Stimulated activated CD8-positive, alpha-beta memory T cell treated with anti-CD3 and anti-CD28 coated beads, Interleukin-4, amount 100 ng/mL, for 24 hours (primary cell): Measurements from ENCODE around the gene MTSS2.

Source experiments
- DNase-seq: peaks from one replicate; pipeline ENCODE4 v3.0.0-alpha.2; 2020; ENCODE audit warnings: low read depth

Gene MTSS2

GRCh38 chr16:70670175-70670574, 15.7 kb downstream of the MTSS2 start:
- no peak for DNase-seq

DNA sequence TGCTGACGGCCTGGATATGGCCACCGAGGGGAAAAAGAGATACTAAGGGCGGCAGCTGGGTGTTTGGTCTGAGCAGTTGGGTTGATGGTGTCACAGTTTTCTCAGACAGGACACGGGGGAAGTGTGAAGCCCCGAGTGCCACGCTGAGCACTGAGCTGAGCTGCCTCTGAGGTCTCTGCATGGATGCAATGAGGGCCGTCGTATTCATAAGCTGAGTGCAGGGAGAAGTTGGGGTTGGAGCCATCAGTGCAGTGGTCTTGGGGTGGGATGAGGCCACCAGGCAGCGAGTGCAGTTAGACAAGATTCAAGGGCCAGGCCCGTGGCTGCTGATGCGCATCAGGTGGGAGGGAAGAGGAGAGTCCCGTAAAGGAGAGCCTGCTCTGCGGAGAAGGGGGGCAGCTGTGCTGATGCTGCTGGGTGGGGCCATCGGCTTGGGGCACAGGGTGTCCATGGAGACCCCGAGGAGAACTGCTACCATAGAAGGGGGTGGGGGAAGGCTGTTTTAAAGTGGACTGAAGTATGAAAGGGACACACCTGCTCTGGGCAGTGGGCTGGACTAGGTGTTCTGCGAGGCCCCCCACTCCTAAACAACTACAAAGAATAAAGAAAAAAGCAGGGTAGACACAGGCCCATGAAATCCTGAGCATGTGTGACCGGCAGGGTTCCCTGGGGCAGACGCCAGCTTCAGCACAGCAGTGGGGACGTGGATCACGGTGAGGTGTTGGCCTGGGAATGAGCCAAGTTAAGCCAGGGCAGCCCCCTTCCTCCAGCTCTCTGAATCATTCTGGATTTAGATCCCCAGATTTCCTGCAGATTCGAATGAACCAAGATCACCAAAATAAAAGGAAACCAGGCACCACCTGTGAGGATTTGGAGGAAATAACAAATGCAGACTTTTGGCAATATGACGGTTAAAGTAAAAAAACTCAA, 19.8 kb downstream of the MTSS2 start:
- DNase-seq: no peak

- no peak for DNase-seq
Measured at GRCh38 chr16:70665113-70665694, 20.6 kb downstream of the MTSS2 start.

DNA sequence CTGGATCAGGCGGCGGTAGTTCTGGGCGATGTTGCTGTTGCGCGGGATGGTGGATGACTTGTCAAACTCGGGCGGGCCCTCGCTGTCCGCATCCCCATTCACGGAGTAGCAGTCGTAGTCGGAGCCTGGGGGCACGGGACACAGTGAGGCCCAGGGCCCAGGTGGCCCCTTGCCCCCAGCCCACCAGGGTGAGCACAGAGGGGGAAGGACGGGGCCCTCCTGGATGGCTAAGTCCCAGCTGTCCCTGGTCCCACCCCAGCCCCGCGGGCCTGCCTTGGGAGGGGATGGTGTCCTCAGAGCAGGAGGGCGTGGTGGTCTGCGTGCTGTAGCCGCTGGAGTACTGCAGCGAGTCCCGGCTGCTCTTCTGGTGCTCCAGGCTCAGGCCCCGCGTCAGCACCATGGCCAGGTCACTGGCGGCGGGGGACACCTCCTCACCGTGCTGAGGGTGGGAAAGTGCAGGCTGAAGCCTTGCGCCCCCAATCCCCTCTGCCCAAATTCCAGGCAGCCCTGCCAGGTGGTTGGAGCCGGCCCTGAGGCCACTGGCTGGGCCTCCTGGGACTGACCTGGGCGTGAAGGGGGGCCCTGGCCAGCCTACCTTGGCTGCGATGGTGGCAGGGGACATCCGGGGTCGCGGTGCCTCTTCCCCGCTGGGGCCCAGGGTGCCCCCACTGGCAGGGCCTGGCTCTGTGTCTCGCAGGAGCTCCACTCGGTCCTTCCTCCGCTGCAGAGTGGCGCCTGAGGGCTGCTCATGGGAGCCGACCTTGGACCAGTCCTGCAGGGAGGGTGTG, 21.3 kb downstream of the MTSS2 start:
- DNase-seq: no peak

DNA sequence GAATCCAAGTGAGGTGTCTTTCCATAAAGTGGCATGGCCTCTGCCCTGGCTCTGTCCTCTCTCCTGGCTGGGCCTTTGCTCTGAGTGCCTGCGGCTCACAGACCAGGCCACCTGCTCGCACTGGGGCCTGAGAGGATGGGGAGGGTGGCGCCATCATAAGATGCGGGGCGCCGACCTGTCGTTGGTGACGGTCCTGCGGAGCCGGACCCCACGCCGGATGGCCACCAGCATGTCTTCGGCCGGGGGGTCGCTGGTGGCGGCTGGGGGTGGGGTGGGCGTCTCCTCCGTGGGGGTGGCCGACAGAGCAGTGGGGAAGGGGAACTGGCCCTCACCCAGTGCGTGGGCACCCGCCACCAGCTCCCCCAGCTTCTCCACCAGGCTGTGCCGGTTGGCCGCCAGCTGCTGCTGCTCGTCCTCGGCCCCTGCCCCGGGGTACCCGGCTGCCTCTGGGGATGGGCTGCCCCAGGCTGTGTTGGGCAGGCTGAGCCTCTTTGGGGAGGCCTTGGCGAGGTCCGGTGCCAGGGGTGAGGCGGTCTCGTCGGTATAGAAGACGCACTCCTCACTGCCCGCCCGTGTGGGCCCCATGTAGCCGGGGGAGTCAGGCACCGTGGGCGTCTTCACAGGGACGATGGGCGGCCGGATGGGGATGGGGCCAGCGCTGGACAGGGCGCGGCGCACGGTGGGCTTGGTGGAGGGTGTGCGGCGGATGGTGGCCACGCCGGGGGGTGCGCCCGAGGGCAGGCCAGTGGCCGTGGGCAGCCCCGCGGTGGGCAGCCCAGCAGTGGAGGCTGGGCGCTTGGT, 22.1 kb downstream of the MTSS2 start:
- DNase-seq: no peak

DNA sequence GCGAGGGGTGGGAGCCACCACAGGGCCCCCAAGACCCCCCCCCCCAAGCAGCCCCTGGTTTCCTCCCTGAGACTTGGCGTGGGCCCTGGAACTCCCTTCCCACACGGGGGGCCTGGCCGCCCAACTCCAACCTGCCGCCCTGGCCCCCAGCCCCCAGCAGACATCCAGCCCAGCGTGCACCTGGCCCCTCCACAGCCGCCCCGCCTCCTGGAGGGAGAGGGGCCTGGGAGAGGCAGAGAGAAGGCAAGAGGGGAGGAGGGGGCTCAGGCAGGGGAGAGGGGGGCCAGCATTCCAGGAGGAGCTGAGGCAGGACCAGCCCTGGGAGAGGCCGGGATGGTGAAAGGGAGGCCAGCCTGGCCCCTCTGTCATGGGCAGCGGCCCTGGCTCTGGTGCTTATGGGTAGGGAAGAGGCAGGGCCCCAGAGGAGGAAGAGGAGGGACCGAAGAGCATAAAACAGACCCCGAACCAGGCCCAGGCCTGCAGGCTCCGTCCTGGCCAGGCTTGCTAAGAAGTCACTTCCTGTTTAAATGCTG, 22.8 kb downstream of the MTSS2 start:
- no peak for DNase-seq

- no peak for DNase-seq
Measured at GRCh38 chr16:70661918-70662641, 23.8 kb downstream of the MTSS2 start.

DNA sequence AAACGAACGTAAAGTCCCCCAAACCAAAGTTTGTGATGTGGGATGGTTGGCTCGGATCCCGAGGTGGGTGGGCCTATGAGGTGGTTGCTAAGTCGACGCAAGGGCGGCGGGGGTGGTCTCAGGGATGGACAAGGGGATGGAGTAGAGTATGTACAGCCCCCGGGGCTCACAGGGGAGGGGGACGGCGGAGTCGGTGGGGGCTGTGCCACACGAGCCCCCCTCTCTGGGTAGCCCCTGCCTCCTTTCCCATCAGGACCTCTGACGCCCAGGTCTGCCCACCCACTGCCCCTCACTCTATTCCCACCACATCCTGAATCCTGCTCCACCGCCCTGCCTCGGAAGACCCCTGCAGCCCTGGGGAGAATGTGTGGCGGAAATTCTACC, 24.3 kb downstream of the MTSS2 start:
- no peak for DNase-seq

GRCh38 chr16:70660672-70661350, 25.0 kb downstream of the MTSS2 start:
- no peak for DNase-seq

GRCh38 chr16:70659953-70660671, 25.7 kb downstream of the MTSS2 start:
- no peak for DNase-seq

- DNase-seq: no peak
Measured at GRCh38 chr16:70659546-70659945, 26.3 kb downstream of the MTSS2 start.

GRCh38 chr16:70658921-70659320, 26.9 kb downstream of the MTSS2 start:
- no peak for DNase-seq

- DNase-seq: no peak
Measured at GRCh38 chr16:70657956-70658355, 27.9 kb downstream of the MTSS2 start.

DNA sequence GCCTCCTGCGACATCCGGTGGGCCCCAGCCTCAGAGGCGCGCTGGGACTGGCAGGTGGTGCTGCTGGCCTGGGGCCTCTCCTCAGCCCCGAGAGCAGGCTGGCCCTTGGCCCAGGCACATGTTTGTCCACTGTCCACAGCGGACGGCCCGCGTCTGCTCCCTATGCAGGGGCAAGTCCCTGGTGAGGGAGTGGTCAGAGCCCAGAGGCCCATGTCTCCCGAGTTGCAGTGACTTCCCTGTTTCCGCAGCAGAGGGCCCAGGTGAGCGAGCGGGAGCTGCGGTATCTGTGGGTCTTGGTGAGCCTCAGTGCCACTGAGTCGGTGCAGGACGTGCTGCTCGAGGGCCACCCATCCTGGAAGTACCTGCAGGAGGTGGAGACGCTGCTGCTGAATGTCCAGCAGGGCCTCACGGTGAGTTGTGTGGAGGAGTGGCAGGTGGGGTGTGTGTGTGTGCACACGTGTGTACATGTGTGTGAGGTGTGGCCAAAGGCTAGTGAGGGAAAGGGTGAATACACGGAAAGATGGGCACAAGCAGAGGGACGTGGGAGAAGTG, 29.1 kb downstream of the MTSS2 start:
- no peak for DNase-seq

- no peak for DNase-seq
Measured at GRCh38 chr16:70656065-70656711, 29.7 kb downstream of the MTSS2 start.

- DNase-seq: peak; percentile 63
Measured at GRCh38 chr16:70653809-70654771, 31.8 kb downstream of the MTSS2 start.

GRCh38 chr16:70653406-70653805, 32.4 kb downstream of the MTSS2 start:
- no peak for DNase-seq

GRCh38 chr16:70652322-70652721, 33.5 kb downstream of the MTSS2 start:
- no peak for DNase-seq
